GM12892 (cell line): ENCODE results near the gene MASP1.

Experiments
- POLR2A ChIP-seq: IDR thresholded peaks from 2 replicates; pipeline ENCODE4 v1.6.1; 2011; ENCODE audit warnings: low read depth, low read length, control low read depth
- POLR2AphosphoS5 ChIP-seq: IDR thresholded peaks from 2 replicates; pipeline ENCODE4 v1.6.1; 2011; ENCODE audit warnings: low read depth, low read length, control low read depth

GRCh38 chr3:187242900-187243299, 48.6 kb downstream of the MASP1 start:
- no peak for TF ChIP-seq POLR2A
- no peak for TF ChIP-seq POLR2AphosphoS5
